ENCODE measurements around the gene TMEM203.

The TMEM203 gene

GRCh38 chr9:137205126-137206069 lies at the start of gene TMEM203, which contains the start of gene NDOR1:
Gene TMEM203 (minus strand): TSS chr9:137205648. CDS start chr9:137205414, 234 bp downstream.
Gene NDOR1 (plus strand): TSS chr9:137205700. CDS start chr9:137205778, 78 bp downstream.
- TF ChIP-seq MAX (IDR thresholded peaks at IDR 0.05; ENCODE audit: low read depth, low read length) (peak; percentile 55; the same call in 1 of the 2 replicates), MYC (IDR thresholded peaks at IDR 0.05; ENCODE audit: low read depth, low read length) (peak; percentile 88), CTCF (IDR thresholded peaks at IDR 0.05; ENCODE audit: low read depth, low read length) (no peak), POLR2A (IDR thresholded peaks at IDR 0.05; ENCODE audit: extremely low read depth, insufficient read length) (peak; percentile 43)
- H3K4me3 ChIP-seq (ENCODE audit: low read depth, low read length), result peak within 1 kb of the TSS; percentile 99
- peak; percentile 89 for DNase-seq (ENCODE audit: low read depth)

- no peak for TF ChIP-seq MAX (IDR thresholded peaks at IDR 0.05; ENCODE audit: low read depth, low read length)
- peak; percentile 88 for TF ChIP-seq POLR2A (IDR thresholded peaks at IDR 0.05; ENCODE audit: extremely low read depth, insufficient read length)
- TF ChIP-seq CTCF (IDR thresholded peaks at IDR 0.05; ENCODE audit: low read depth, low read length), result no peak
- TF ChIP-seq MYC (IDR thresholded peaks at IDR 0.05; ENCODE audit: low read depth, low read length), result peak; percentile 39; the same call in 1 of the 2 replicates
- peak; percentile 90 for DNase-seq (ENCODE audit: low read depth)
- H3K4me3 ChIP-seq (ENCODE audit: low read depth, low read length), result peak within 1 kb of the TSS; percentile 85
Observed at GRCh38 chr9:137254624-137255447, 49.4 kb upstream of the TMEM203 start, which contains the start of gene NELFB. Gene NELFB (plus strand): TSS chr9:137255327.

- H3K4me3 ChIP-seq (ENCODE audit: low read depth, low read length), result no peak overlapping the region
- DNase-seq (ENCODE audit: low read depth), result no peak
- TF ChIP-seq MAX (IDR thresholded peaks at IDR 0.05; ENCODE audit: low read depth, low read length), result no peak
- no peak for TF ChIP-seq CTCF (IDR thresholded peaks at IDR 0.05; ENCODE audit: low read depth, low read length)
- no peak for TF ChIP-seq MYC (IDR thresholded peaks at IDR 0.05; ENCODE audit: low read depth, low read length)
- TF ChIP-seq POLR2A (IDR thresholded peaks at IDR 0.05; ENCODE audit: extremely low read depth, insufficient read length), result no peak
Observed at GRCh38 chr9:137253717-137254623, 48.5 kb upstream of the TMEM203 start.

GRCh38 chr9:137252555-137253506 lies 47.4 kb upstream of the TMEM203 start:
- H3K4me3 ChIP-seq (ENCODE audit: low read depth, low read length), result no peak overlapping the region
- no peak for TF ChIP-seq MAX (IDR thresholded peaks at IDR 0.05; ENCODE audit: low read depth, low read length)
- TF ChIP-seq CTCF (IDR thresholded peaks at IDR 0.05; ENCODE audit: low read depth, low read length), result no peak
- TF ChIP-seq POLR2A (IDR thresholded peaks at IDR 0.05; ENCODE audit: extremely low read depth, insufficient read length), result no peak
- TF ChIP-seq MYC (IDR thresholded peaks at IDR 0.05; ENCODE audit: low read depth, low read length), result no peak
- no peak for DNase-seq (ENCODE audit: low read depth)
